Prostate gland (tissue), 2 donors: ENCODE results near the gene IL20RA. TPM values are rescaled to one million over a fixed set of nuclear protein-coding genes. Genes with fewer than 3 reads are reported as not detected.

ENCODE experiments used
- DNase-seq: peaks from one replicate; pipeline ENCODE4 v3.0.0-alpha.2; 2019; ENCODE audit warnings: low spot score
- H3K27ac ChIP-seq, 2 donors: fragments of 200-600 bp; sonication (generic); 2 replicates each; pipeline ENCODE4 v1.5.1; 2017 to 2019
- H3K27me3 ChIP-seq: fragments of 200-600 bp; sonication (generic); replicated peaks from 2 replicates; pipeline ENCODE4 v1.5.1; 2019; ENCODE audit not compliant: insufficient read depth
- H3K36me3 ChIP-seq, 2 donors: fragments of 200-600 bp; sonication (generic); 1 replicate in 1 of 2; 2 replicates in 1 of 2; pipeline versions ENCODE4 v1.5.1 to v1.8.1; 2017 to 2019
- H3K4me1 ChIP-seq: fragments of 200-600 bp; sonication (generic); replicated peaks from 2 replicates; pipeline ENCODE4 v1.5.1; 2019
- H3K4me3 ChIP-seq, 2 donors: fragments of 200-600 bp; sonication (generic); 2 replicates each; pipeline ENCODE4 v1.5.1; 2017 to 2019
- H3K9me3 ChIP-seq: fragments of 200-600 bp; sonication (generic); 2 replicates; pipeline ENCODE4 v1.5.1; 2017
- POLR2A ChIP-seq: fragments of 450-650 bp; IDR thresholded peaks from one replicate; pipeline ENCODE4 v1.6.1; 2016; ENCODE audit warnings: antibody characterized with exemption, mild to moderate bottlenecking
- POLR2AphosphoS5 ChIP-seq: sonication (generic); formaldehyde crosslinking; IDR thresholded peaks from one replicate; pipeline ENCODE4 v1.6.1; 2017; ENCODE audit warnings: antibody characterized with exemption
- whole genome bisulfite sequencing: methylation state at CpG from one replicate; pipeline ENCODE4 v1.1.5; 2018; 5-methylcytosine and 5-hydroxymethylcytosine counted together
- intact Hi-C: fragments of 100-400 bp; cut with DNase I; formaldehyde crosslinking; loops from one replicate; pipeline ENCODE4 v1.14.2; 2022
- total RNA-seq, 2 donors: library from RNA; depleted of rRNA; stranded (reverse); fragments of >200 nt; gene quantifications; one replicate each; pipeline ENCODE4 v1.1.0, GENCODE V29; 2016
- TF ChIP-seq, protein P1 (sequence below), 4 experiments: fragments of 200-600 bp in 2 of 4; fragments of 450-650 bp in 2 of 4; sonication (generic) in 2 of 4; IDR thresholded peaks; 1 replicate in 3 of 4; 2 replicates in 1 of 4; pipeline ENCODE4 v1.5.1; 2016 to 2019; ENCODE audit warnings: antibody characterized with exemption in 4 of 4, mild to moderate bottlenecking in 2 of 4, moderate library complexity in 2 of 4

The IL20RA gene
- total RNA-seq, 2 donors from 2014 or later: 19.9 to 25.3 TPM

DNA sequence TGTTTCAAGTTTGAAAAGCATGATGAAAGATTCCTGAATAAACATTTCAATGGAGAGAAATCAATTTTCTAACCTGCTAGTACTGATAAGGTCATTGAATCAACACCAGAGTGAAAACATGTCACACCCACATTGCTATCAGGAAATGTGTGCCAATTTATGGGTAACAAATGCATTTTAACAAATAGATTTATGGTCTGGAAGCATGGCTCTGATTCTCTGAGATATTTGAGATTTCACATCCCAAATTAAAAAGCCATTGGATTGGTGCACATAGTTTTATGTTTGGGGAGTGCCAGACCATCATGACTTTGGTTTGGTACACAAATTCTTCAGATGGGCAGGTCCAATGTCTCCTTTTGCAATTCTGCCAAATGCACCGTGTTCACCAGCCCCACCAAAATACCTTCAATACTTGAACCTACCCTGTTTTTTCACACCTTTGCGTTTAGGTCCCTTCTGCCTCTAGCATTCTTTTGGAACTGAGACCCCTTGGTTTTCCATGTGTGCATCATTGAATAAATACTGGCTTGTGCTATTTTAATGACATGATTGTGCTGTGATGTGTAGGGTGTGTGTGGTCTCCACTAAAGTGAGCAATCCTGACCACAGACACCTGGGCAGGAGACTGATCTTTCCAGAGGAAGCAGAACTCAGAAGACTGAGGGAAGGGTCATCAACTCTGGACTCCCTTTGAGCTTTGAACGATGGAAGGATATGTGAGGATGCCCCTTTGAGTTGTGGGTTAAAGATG is 20.4 kb downstream of the IL20RA start:
- no peak for DNase-seq

DNA sequence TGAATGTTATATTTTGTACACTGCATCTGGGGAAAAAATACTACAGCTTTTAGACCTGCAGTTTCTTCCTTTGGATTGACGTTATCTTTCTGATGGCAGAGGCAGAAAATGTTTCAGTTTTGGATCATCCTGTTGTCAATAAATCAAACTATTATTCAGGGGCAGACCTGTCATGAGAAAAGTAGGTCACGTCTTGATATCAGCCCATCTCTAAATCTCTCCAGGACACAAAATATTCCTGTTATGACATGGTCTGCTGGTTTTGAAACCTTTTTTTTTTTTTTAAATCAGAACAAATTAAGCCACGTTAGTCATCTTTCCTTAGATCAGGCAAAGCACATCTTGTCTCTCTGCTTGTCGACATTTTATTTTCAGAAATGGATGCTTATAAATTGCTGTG is 24.0 kb downstream of the IL20RA start:
- Histone ChIP-seq H3K27me3 (no peaks in the 10 kb centered on the region), H3K36me3 (no peaks in the 10 kb centered on the region), H3K27ac (no peak overlapping the region), H3K4me1 (peaks cover 3% of the 10 kb centered on the region), H3K9me3 (no peaks in the 10 kb centered on the region), H3K4me3 (no peak overlapping the region)
- 34% methylated on average over 4 of the region's 4 CpGs for WGBS
- DNase-seq: no peak
- TF ChIP-seq POLR2AphosphoS5: no peak
- no peak for TF ChIP-seq POLR2A
- TF ChIP-seq, protein P1, sequence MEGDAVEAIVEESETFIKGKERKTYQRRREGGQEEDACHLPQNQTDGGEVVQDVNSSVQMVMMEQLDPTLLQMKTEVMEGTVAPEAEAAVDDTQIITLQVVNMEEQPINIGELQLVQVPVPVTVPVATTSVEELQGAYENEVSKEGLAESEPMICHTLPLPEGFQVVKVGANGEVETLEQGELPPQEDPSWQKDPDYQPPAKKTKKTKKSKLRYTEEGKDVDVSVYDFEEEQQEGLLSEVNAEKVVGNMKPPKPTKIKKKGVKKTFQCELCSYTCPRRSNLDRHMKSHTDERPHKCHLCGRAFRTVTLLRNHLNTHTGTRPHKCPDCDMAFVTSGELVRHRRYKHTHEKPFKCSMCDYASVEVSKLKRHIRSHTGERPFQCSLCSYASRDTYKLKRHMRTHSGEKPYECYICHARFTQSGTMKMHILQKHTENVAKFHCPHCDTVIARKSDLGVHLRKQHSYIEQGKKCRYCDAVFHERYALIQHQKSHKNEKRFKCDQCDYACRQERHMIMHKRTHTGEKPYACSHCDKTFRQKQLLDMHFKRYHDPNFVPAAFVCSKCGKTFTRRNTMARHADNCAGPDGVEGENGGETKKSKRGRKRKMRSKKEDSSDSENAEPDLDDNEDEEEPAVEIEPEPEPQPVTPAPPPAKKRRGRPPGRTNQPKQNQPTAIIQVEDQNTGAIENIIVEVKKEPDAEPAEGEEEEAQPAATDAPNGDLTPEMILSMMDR (IDR thresholded peaks at IDR 0.05): no peak
- intact Hi-C loops: no loop called here

More for the DNA sequence above, 20.4 kb downstream of the IL20RA start:
- H3K4me1 ChIP-seq: peaks cover 3% of the 10 kb centered on the region
- intact Hi-C loops: no loop called here
- H3K4me3 ChIP-seq: no peak overlapping the region
- no peaks in the 10 kb centered on the region for H3K9me3 ChIP-seq
- TF ChIP-seq, protein P1 (IDR thresholded peaks at IDR 0.05): no peak
- no peak for TF ChIP-seq POLR2AphosphoS5
- no peak for TF ChIP-seq POLR2A
- no peaks in the 10 kb centered on the region for H3K27me3 ChIP-seq
- WGBS: 76% methylated on average over 3 of the region's 3 CpGs
- no peaks in the 10 kb centered on the region for H3K36me3 ChIP-seq
- peak overlapping the region; percentile 79 to 84 for H3K27ac ChIP-seq

GRCh38 chr6:137019476-137020272 is 25.1 kb downstream of the IL20RA start:
- Histone ChIP-seq H3K27me3 (no peaks in the 10 kb centered on the region), H3K9me3 (no peaks in the 10 kb centered on the region), H3K36me3 (no peaks in the 10 kb centered on the region), H3K27ac (no peak overlapping the region), H3K4me1 (no peaks in the 10 kb centered on the region), H3K4me3 (no peak overlapping the region)
- intact Hi-C loops: loop anchor here (10.0 kb wide), 1 partner anchor 195 kb away; the partner anchor contains the start of gene PEX7
- TF ChIP-seq, protein P1 (IDR thresholded peaks at IDR 0.05): no peak
- TF ChIP-seq POLR2A: no peak
- no peak for TF ChIP-seq POLR2AphosphoS5
- no peak for DNase-seq
- WGBS: 59% methylated on average over 4 of the region's 4 CpGs

GRCh38 chr6:137017081-137017480 is 27.7 kb downstream of the IL20RA start:
- H3K4me1 ChIP-seq: no peaks in the 10 kb centered on the region
- no peak for DNase-seq
- no peak overlapping the region for H3K27ac ChIP-seq
- intact Hi-C loops: loop anchor here (10.0 kb wide), 1 partner anchor 192 kb away; the partner anchor contains the start of gene PEX7
- WGBS: 45% methylated on average over 3 of the region's 3 CpGs
- no peaks in the 10 kb centered on the region for H3K9me3 ChIP-seq
- H3K27me3 ChIP-seq: no peaks in the 10 kb centered on the region
- no peak overlapping the region for H3K4me3 ChIP-seq
- H3K36me3 ChIP-seq: no peaks in the 10 kb centered on the region
- no peak for TF ChIP-seq POLR2AphosphoS5
- TF ChIP-seq POLR2A: no peak
- TF ChIP-seq, protein P1 (IDR thresholded peaks at IDR 0.05): no peak
